K562 (cell line): ENCODE results near the gene MATCAP1. TPM values are rescaled to one million over a fixed set of nuclear protein-coding genes. Genes with fewer than 3 reads are reported as not detected.

Experiments
- AFF1 ChIP-seq, 2 experiments: fragments of 450-650 bp; IDR thresholded peaks; 2 replicates each; pipeline ENCODE4 v1.6.1; 2018; ENCODE audit warnings: mild to moderate bottlenecking in 2 of 2, low read depth in 1 of 2; ENCODE audit not compliant: partially characterized antibody in 2 of 2
- ASH1L ChIP-seq: fragments of 450-650 bp; IDR thresholded peaks from 2 replicates; pipeline ENCODE4 v1.6.1; 2018; ENCODE audit warnings: borderline replicate concordance, mild to moderate bottlenecking, low read depth; ENCODE audit not compliant: partially characterized antibody
- BACH1 ChIP-seq: fragments of 200-800 bp; sonication (Bioruptor generic); IDR thresholded peaks from 2 replicates; pipeline ENCODE4 v1.6.1; 2016; ENCODE audit warnings: missing genetic modification characterization, missing compliant biosample characterization
- CBFA2T3 ChIP-seq: fragments of 450-650 bp; IDR thresholded peaks from 2 replicates; pipeline ENCODE4 v1.6.1; 2017
- CBX8 ChIP-seq: fragments of 200-600 bp; sonication (generic); IDR thresholded peaks from 2 replicates; pipeline ENCODE4 v1.6.1; 2012; ENCODE audit warnings: borderline replicate concordance, mixed run types, low read depth, mild to moderate bottlenecking, moderate library complexity, mixed read lengths, low read length, control low read depth, inconsistent platforms; ENCODE audit not compliant: poor library complexity, severe bottlenecking; ENCODE audit errors: extremely low read depth
- CHAMP1 ChIP-seq: fragments of 450-650 bp; IDR thresholded peaks from 2 replicates; pipeline ENCODE4 v1.6.1; 2016; ENCODE audit warnings: mild to moderate bottlenecking
- ERF ChIP-seq: fragments of 450-650 bp; formaldehyde crosslinking; IDR thresholded peaks from 2 replicates; pipeline ENCODE4 v1.4.0; 2020; ENCODE audit warnings: mild to moderate bottlenecking, mixed read lengths
- MNT ChIP-seq, 2 experiments: fragments of 450-650 bp; conservative IDR thresholded peaks; 2 replicates each; pipeline ENCODE4 v1.6.1; 2017; ENCODE audit warnings: mild to moderate bottlenecking in 2 of 2, moderate library complexity in 2 of 2
- NR1H2 ChIP-seq: sonication (generic); formaldehyde crosslinking; IDR thresholded peaks from 2 replicates; pipeline ENCODE4 v1.4.0; 2020; ENCODE audit warnings: mild to moderate bottlenecking, missing genetic modification reagents
- TCF7 ChIP-seq: sonication (generic); IDR thresholded peaks from 2 replicates; pipeline ENCODE4 v1.6.1; 2016; ENCODE audit warnings: antibody characterized with exemption, borderline replicate concordance
- ZC3H4 ChIP-seq: sonication (generic); formaldehyde crosslinking; IDR thresholded peaks from 2 replicates; pipeline ENCODE4 v1.9.0; 2021; ENCODE audit warnings: missing genetic modification reagents, borderline replicate concordance
- ZNF347 ChIP-seq: fragments of 450-650 bp; formaldehyde crosslinking; IDR thresholded peaks from 2 replicates; pipeline ENCODE4 v1.4.0; 2020; ENCODE audit warnings: low read depth, mild to moderate bottlenecking, moderate library complexity
- ZNF639 ChIP-seq, 2 experiments: fragments of 200-800 bp in 1 of 2; sonication (Bioruptor generic) in 1 of 2; sonication (generic) in 1 of 2; formaldehyde crosslinking in 1 of 2; IDR thresholded peaks in 1 of 2; conservative IDR thresholded peaks in 1 of 2; 2 replicates each; pipeline versions ENCODE4 v1.5.0 to v1.6.1; 2016 to 2020; ENCODE audit warnings: missing compliant biosample characterization in 1 of 2, missing genetic modification characterization in 1 of 2, missing genetic modification reagents in 1 of 2
- ZNF655 ChIP-seq: fragments of 250-450 bp; sonication (Bioruptor Pico); IDR thresholded peaks from 2 replicates; pipeline ENCODE4 v1.5.0; 2021
- ZNF830 ChIP-seq: fragments of 250-450 bp; sonication (Bioruptor Pico); IDR thresholded peaks from 2 replicates; pipeline ENCODE4 v1.5.0; 2021; ENCODE audit warnings: mild to moderate bottlenecking
- polyA plus RNA-seq, 8 experiments: library from polyadenylated mRNA; depleted of rRNA in 4 of 8; stranded (reverse) in 5 of 8; unstranded in 3 of 8; fragments of >200 nt; fragmentation: Nextera tagmentation in 2 of 8; fragmentation: Illumina TruSeq in 1 of 8; extraction: Ambion mirVana in 2 of 8; extraction: Trizol in 1 of 8; gene quantifications; 2 replicates each; pipeline versions ENCODE4 v1.2.1 to v1.2.3, GENCODE V29; 2011 to 2014; ENCODE audit warnings: inconsistent platforms in 1 of 8, missing spikeins in 1 of 8
- total RNA-seq, 7 experiments: library from RNA; depleted of rRNA in 6 of 7; stranded (reverse); fragments of >200 nt in 6 of 7; fragmentation: Illumina TruSeq in 2 of 7; extraction: Trizol in 2 of 7; gene quantifications; 2 replicates each; pipeline versions ENCODE4 v1.2.1 to v1.2.3, GENCODE V29; 2011 to 2021; ENCODE audit warnings: low replicate concordance in 1 of 7

Gene MATCAP1
- total and polyA plus RNA-seq, 9 of the 15 experiments (the other 6 are each of a cell fraction or from before 2014, with no cell fraction given) = 3.4 to 20.5 (median 10.3) TPM

- TF ChIP-seq ZNF639 (CRISPR knock-in tag; conservative IDR thresholded peaks at IDR 0.05 in 1 of 2, IDR thresholded peaks at IDR 0.05 in 1 of 2) = no peak
- TF ChIP-seq ASH1L = no peak
- no peak for TF ChIP-seq ERF
- no peak for TF ChIP-seq ZNF655 (CRISPR knock-in tag)
- TF ChIP-seq MNT (conservative IDR thresholded peaks at IDR 0.05) = peak; percentile 82 to 94
- no peak for TF ChIP-seq CBFA2T3
- no peak for TF ChIP-seq NR1H2 (CRISPR knock-in tag)
- no peak for TF ChIP-seq ZNF830
- TF ChIP-seq BACH1 (tag) = no peak
- TF ChIP-seq ZC3H4 (CRISPR knock-in tag) = no peak
- no peak for TF ChIP-seq ZNF347 (CRISPR knock-in tag)
- peak in 1 of 2 experiments; percentile 94 for TF ChIP-seq AFF1 (IDR thresholded peaks at IDR 0.05; ENCODE audit: low read depth in 1 of 2, partially characterized antibody in 2 of 2)
- TF ChIP-seq CHAMP1 = no peak; the same call in 1 of the 2 replicates
- no peak for TF ChIP-seq CBX8
- 0 out of 2 replicates have a peak, but pooled peaks have one; percentile 26 for TF ChIP-seq TCF7
Measured at GRCh38 chr16:67184995-67185650, 1.4 kb upstream of the MATCAP1 start (continued).
